Pancreas (tissue), 10 donors: Measurements from ENCODE around the gene FUOM. TPM values are rescaled to one million over a fixed set of nuclear protein-coding genes. Genes with fewer than 3 reads are reported as not detected.

ENCODE experiments used
- ATAC-seq, 4 donors: fragments of 200-7000 bp; cut with Tn5 transposase; one replicate each; pipeline versions ENCODE4 v1.8.0 to v1.9.1; 2020; ENCODE audit warnings: mild to moderate bottlenecking in 4 of 4, moderate library complexity in 4 of 4
- DNase-seq, 6 donors: peaks; one replicate each; pipeline ENCODE4 v3.0.0-alpha.2; 2020
- FAIRE-seq: peaks from 2 replicates; lab custom pipeline; 2012; peaks lifted over from hg19 to GRCh38; lab: Jason Lieb, UNC
- H3K27ac ChIP-seq, 4 donors: fragments of 200-600 bp; sonication (generic); 1 replicate in 3 of 4; 2 replicates in 1 of 4; pipeline versions ENCODE4 v1.5.0 to v1.8.0; 2020
- H3K27me3 ChIP-seq, 4 donors: fragments of 200-600 bp; one replicate each; pipeline ENCODE4 v1.8.0; 2021
- H3K36me3 ChIP-seq, 3 donors: fragments of 200-600 bp; sonication (generic) in 1 of 3; one replicate each; pipeline versions ENCODE4 v1.5.0 to v1.8.0; 2020 to 2021
- H3K4me1 ChIP-seq, 3 donors: fragments of 200-600 bp; one replicate each; pipeline ENCODE4 v1.8.0; 2021
- H3K4me3 ChIP-seq, 4 donors: fragments of 200-600 bp; sonication (generic) in 2 of 4; one replicate each; pipeline versions ENCODE4 v1.5.0 to v1.8.0; 2020 to 2021
- H3K9me3 ChIP-seq, 4 donors: fragments of 200-600 bp; one replicate each; pipeline ENCODE4 v1.8.0; 2021
- WGBS, 2 donors: extraction: QIAGEN DNeasy Blood & Tissue Kit; methylation state at CpG; one replicate each; pipeline ENCODE4 v1.1.7; 2013; 5-methylcytosine and 5-hydroxymethylcytosine counted together
- intact Hi-C, 3 donors: fragments of 100-400 bp; cut with DNase I; formaldehyde crosslinking; loops; one replicate each; pipeline versions ENCODE4 v1.11.1 to v1.14.2; 2022
- polyA plus RNA-seq, 2 donors: library from polyadenylated mRNA; stranded (reverse); fragments of 200-250 nt; gene quantifications; one replicate each; pipeline ENCODE4 v1.2.3, GENCODE V29; 2013
- total RNA-seq, 6 donors: library from RNA; stranded (reverse); fragmentation: NEBNext Ultra II Directional in 4 of 6; extraction: Animal tissue kit (Norgen Biotek cat#: 25700) in 4 of 6; gene quantifications; one replicate each; pipeline versions ENCODE4 v1.2.1 to v1.2.4, GENCODE V29; 2021 to 2023
- TF ChIP-seq, protein P1 (sequence below), 4 donors: fragments of 200-600 bp; sonication (generic) in 3 of 4; IDR thresholded peaks; one replicate each; pipeline versions ENCODE4 v1.5.0 to v1.8.0; 2021; ENCODE audit warnings: antibody characterized with exemption in 4 of 4
- donor health status: healthy with polysubstance abuse.
- donor health status: DM: no; HTN: no; CAD: no; lungs with moderate emphysema.
- donor health status: DM: no; HTN: no; CAD: no.
- donor health status: control.
- donor health status: control.
- donor health status: Bipolar disorder and iron deficiency.
- donor health status: DM: yes; HTN: yes; CAD: no.
- donor health status: DM: no; HTN: no; CAD: no.
- donor health status: DM: no; HTN: no; CAD: no.
- donor health status: DM: yes; HTN: yes; CAD: no.

FUOM gene
- total and polyA plus RNA-seq, 8 donors: 6.3 to 19.2 (median 10.3) TPM

DNA sequence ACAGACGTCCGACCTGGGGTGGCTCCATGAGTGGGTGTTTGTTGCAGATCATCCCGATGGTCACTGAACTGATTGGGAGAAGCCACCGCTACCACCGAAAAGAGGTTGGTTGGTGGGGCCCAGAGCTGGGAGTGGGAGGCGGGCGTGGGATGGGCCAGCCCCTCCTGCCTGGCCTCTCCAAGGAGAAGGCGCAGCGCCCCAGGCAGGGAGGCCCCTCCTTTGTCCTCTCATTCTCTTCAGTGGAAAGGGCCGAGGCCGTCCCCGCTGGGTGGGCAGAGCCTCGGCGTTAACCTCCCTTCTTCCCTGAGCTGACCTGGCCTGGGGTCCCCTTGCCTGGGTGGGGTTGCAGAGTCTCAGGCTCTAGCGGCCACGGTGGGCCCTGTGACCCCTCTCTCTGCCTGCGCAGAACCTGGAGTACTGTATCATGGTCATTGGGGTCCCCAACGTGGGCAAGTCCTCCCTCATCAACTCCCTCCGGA lies 41.3 kb upstream of the FUOM start:
- H3K4me3 ChIP-seq: no peak overlapping the region
- H3K27ac ChIP-seq: no peak overlapping the region
- TF ChIP-seq, protein P1, sequence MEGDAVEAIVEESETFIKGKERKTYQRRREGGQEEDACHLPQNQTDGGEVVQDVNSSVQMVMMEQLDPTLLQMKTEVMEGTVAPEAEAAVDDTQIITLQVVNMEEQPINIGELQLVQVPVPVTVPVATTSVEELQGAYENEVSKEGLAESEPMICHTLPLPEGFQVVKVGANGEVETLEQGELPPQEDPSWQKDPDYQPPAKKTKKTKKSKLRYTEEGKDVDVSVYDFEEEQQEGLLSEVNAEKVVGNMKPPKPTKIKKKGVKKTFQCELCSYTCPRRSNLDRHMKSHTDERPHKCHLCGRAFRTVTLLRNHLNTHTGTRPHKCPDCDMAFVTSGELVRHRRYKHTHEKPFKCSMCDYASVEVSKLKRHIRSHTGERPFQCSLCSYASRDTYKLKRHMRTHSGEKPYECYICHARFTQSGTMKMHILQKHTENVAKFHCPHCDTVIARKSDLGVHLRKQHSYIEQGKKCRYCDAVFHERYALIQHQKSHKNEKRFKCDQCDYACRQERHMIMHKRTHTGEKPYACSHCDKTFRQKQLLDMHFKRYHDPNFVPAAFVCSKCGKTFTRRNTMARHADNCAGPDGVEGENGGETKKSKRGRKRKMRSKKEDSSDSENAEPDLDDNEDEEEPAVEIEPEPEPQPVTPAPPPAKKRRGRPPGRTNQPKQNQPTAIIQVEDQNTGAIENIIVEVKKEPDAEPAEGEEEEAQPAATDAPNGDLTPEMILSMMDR (IDR thresholded peaks at IDR 0.05): no peak
- intact Hi-C loops: no loop called here
- H3K4me1 ChIP-seq: peaks cover 0 to 6% (median 6%) of the 10 kb centered on the region in 3 donors
- FAIRE-seq (no peak), ATAC-seq (no peak), DNase-seq (peak in 2 of 6 donors; percentile 10 to 37)
- H3K9me3 ChIP-seq: no peaks in the 10 kb centered on the region
- WGBS, 2 donors: 95 to 97% methylated on average over 19 of the region's 19 CpGs
- peaks cover 0 to 19% (median 12%) of the 10 kb centered on the region in 3 donors for H3K36me3 ChIP-seq
- H3K27me3 ChIP-seq: no peaks in the 10 kb centered on the region

DNA sequence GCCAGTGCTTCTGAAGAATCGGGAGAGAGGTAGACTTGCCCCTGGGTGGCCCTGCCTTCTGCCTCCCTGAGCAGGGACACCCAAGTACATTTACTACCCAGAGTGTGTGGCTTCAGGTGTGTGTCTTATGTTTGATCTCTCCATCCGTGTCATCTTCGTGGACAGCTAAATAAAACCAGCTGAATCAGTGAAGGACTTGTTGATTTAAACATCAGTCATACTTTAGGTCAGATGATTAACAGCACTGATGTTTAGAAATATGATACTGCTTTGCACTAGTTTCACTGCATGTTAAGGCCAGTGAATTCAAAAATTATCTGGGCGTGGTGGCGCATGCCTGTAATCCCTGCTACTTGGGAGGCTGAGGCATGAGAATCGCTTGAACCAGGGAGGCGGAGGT lies 40.1 kb upstream of the FUOM start:
- WGBS, 2 donors: 96% methylated on average over 7 of the region's 7 CpGs
- ATAC-seq (no peak), DNase-seq (peak in 1 of 6 donors; percentile 3), FAIRE-seq (no peak)
- H3K27me3 ChIP-seq: no peaks in the 10 kb centered on the region
- peaks cover 0 to 19% (median 12%) of the 10 kb centered on the region in 3 donors for H3K36me3 ChIP-seq
- no peak overlapping the region for H3K27ac ChIP-seq
- H3K9me3 ChIP-seq: no peaks in the 10 kb centered on the region
- H3K4me3 ChIP-seq: no peak overlapping the region
- peaks cover 0 to 6% (median 6%) of the 10 kb centered on the region in 3 donors for H3K4me1 ChIP-seq
- intact Hi-C loops: no loop called here
- TF ChIP-seq, protein P1 (IDR thresholded peaks at IDR 0.05): no peak

DNA sequence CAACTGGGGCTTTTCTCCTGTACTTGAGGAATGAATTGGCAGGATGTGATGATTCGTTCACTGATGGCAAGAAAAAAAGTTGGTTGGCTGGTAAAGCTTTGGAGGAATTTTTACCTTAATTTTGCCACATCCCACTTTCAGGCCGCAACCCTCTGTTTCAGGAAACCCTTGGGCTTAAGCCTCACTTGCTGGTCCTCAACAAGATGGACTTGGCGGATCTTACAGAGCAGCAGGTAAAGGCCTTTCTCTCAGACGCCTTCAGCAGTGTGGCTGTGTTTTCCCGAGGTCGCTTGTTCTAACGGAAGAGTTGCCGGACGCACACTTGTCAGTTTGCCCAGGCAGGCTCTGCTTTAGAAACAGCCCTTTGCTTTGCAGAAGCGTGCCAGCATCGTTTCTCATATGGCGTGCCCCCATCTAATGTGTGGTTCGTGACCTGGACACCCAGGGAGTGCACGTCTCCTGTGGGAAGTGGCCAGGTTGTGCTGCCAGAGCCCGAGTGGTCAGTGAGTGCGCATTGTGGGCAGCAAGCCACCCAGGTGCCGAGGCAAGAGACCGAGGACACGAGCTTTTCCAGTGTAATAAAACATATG lies 38.3 kb upstream of the FUOM start:
- H3K27me3 ChIP-seq: no peaks in the 10 kb centered on the region
- H3K27ac ChIP-seq: no peak overlapping the region
- ATAC-seq (no peak), DNase-seq (peak in 3 of 6 donors; percentile 12 to 41 (median 24)), FAIRE-seq (no peak)
- peaks cover 0 to 12% (median 2%) of the 10 kb centered on the region in 3 donors for H3K36me3 ChIP-seq
- H3K4me3 ChIP-seq: no peak overlapping the region
- intact Hi-C loops: no loop called here
- no peaks in the 10 kb centered on the region for H3K9me3 ChIP-seq
- 91 to 93% methylated on average over 19 of the region's 19 CpGs for WGBS, 2 donors
- peaks cover 0 to 6% (median 6%) of the 10 kb centered on the region in 3 donors for H3K4me1 ChIP-seq
- TF ChIP-seq, protein P1 (IDR thresholded peaks at IDR 0.05): no peak

DNA sequence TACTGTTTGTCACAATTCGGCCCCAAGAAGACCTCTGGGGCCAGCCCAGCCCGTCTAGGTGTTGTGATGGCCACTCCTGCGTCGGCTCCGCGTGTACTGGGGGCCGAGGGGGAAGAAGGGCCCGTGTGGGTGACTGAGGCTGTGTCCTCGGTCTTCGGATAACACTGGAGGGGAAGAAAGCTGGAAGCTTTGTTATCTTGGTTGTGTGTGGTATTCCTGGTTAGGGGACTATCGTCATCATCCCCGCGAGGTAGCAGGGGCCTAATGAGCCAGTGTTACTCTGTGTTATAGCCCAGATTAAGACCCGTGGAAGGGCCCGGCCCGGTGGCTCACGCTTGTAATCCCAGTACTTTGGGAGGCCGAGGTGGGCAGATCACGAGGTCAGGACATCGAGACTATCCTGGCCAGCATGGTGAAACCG lies 37.0 kb upstream of the FUOM start:
- 15 to 21% methylated on average over 21 of the region's 21 CpGs for WGBS, 2 donors

More for the DNA sequence above, 37.0 kb upstream of the FUOM start:
- Histone ChIP-seq H3K27me3 (no peaks in the 10 kb centered on the region), H3K9me3 (no peaks in the 10 kb centered on the region), H3K27ac (peak overlapping the region in 3 of 4 donors; percentile 70 to 77 (median 75)), H3K36me3 (peaks cover 0 to 8% (median 0%) of the 10 kb centered on the region in 3 donors), H3K4me3 (peak overlapping the region; percentile 71 to 93 (median 84)), H3K4me1 (peaks cover 0 to 6% (median 6%) of the 10 kb centered on the region in 3 donors)
- ATAC-seq: peak in 1 of 4 donors; percentile 1
- intact Hi-C loops: no loop called here
- peak in 3 of 6 donors; percentile 15 to 49 (median 24) for DNase-seq
- FAIRE-seq: no peak
- TF ChIP-seq, protein P1 (IDR thresholded peaks at IDR 0.05): no peak
